Loucy (cell line): ENCODE measurements around the gene DLD.

ENCODE experiments used
- H2AFZ ChIP-seq: fragments of 200-600 bp; sonication (generic); 2 replicates; pipeline ENCODE4 v1.6.0; 2016; ENCODE audit warnings: antibody characterized with exemption, mild to moderate bottlenecking, low read length, moderate library complexity
- H3F3A ChIP-seq: fragments of 200-600 bp; 2 replicates; pipeline ENCODE4 v1.6.0; 2016; ENCODE audit warnings: antibody characterized with exemption, low read depth, mild to moderate bottlenecking
- H3K27me3 ChIP-seq: fragments of 200-600 bp; sonication (generic); 2 replicates; pipeline ENCODE4 v1.6.1; 2014; ENCODE audit warnings: low read length, mild to moderate bottlenecking; ENCODE audit not compliant: insufficient read depth, poor library complexity, severe bottlenecking
- H3K36me3 ChIP-seq: fragments of 200-600 bp; sonication (generic); 2 replicates; pipeline ENCODE4 v1.6.1; 2016; ENCODE audit warnings: low read length; ENCODE audit not compliant: insufficient read depth
- H3K4me1 ChIP-seq: fragments of 200-600 bp; sonication (generic); 2 replicates; pipeline ENCODE4 v1.5.1; 2014; ENCODE audit warnings: low read length, mild to moderate bottlenecking; ENCODE audit not compliant: insufficient read depth, poor library complexity, severe bottlenecking
- H3K4me2 ChIP-seq: fragments of 200-600 bp; sonication (generic); 2 replicates; pipeline ENCODE4 v1.6.0; 2014; ENCODE audit warnings: antibody characterized with exemption, low read length, low read depth, mild to moderate bottlenecking; ENCODE audit not compliant: poor library complexity, severe bottlenecking
- H3K4me3 ChIP-seq: fragments of 200-600 bp; sonication (generic); 2 replicates; pipeline ENCODE4 v1.5.1; 2014; ENCODE audit warnings: low read length, mild to moderate bottlenecking, mixed read lengths; ENCODE audit not compliant: poor library complexity, severe bottlenecking
- H3K79me2 ChIP-seq: fragments of 200-600 bp; sonication (generic); 2 replicates; pipeline ENCODE4 v1.6.1; 2014; ENCODE audit warnings: low read length; ENCODE audit not compliant: insufficient read depth
- H3K9ac ChIP-seq: fragments of 200-600 bp; sonication (generic); 2 replicates; pipeline ENCODE4 v1.6.0; 2014; ENCODE audit warnings: mild to moderate bottlenecking, low read depth, low read length, moderate library complexity; ENCODE audit not compliant: poor library complexity, severe bottlenecking
- H3K9me2 ChIP-seq: fragments of 200-600 bp; sonication (generic); replicated peaks from 2 replicates; pipeline ENCODE4 v1.6.1; 2016; ENCODE audit warnings: low read depth, low read length, mixed read lengths
- H3K9me3 ChIP-seq: fragments of 200-600 bp; sonication (generic); 2 replicates; pipeline ENCODE4 v1.6.1; 2014; ENCODE audit warnings: mild to moderate bottlenecking, antibody characterized with exemption, low read length, low read depth; ENCODE audit not compliant: insufficient read depth
- H4K20me1 ChIP-seq: fragments of 200-600 bp; sonication (generic); 2 replicates; pipeline ENCODE4 v1.6.0; 2014; ENCODE audit warnings: antibody characterized with exemption, low read length, mild to moderate bottlenecking; ENCODE audit not compliant: insufficient read depth, poor library complexity, severe bottlenecking
- EZH2phosphoT487 ChIP-seq: fragments of 200-600 bp; IDR thresholded peaks from 2 replicates; pipeline ENCODE4 v1.6.1; 2018; ENCODE audit warnings: antibody characterized with exemption, mild to moderate bottlenecking, moderate library complexity, borderline replicate concordance
- TF ChIP-seq, protein P1 (sequence below): fragments of 200-600 bp; sonication (generic); conservative IDR thresholded peaks from 2 replicates; pipeline ENCODE4 v1.5.1; 2014; ENCODE audit warnings: mild to moderate bottlenecking, antibody characterized with exemption, low read length

The DLD gene

DNA sequence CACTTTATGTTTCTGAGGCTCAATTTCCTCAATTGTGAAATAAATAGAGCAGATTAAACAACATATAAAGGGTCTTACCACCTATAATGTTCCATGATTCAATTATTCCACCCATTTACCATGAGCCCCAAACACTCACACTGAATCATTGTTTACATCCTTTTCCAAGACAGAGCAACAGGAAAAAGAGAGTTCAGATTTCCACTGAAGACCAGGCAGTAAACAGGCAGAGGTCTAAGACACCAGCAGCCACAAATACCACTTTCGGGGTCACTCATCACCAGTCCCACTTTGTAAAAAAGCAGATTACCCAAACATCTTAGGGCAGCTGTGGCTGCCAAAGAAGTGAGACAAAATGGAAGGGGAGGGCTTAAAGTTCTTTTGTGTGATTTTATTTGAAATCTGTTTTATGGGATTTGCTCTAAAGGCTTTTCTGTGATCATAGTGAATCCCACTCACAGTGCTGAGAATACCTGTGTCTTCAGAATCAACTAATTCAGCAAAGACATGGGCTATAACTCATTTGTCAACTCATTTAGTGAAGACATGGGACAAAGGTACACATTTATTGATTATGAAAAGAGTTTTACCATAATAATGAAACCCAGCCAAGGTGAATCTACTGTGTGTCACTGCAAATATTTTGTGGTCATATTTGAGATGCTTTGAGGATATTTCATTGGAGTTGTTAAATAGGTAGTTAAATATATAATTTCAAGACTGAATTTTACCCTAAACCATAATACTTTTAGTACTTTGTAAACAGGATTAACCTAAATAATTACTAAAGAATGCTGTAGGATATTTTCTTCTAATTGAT is 24.8 kb upstream of the DLD start:
- no peak overlapping the region for H3K4me3 ChIP-seq
- H3K4me2 ChIP-seq, result no peak overlapping the region
- no peak overlapping the region for H3K9ac ChIP-seq
- H3K9me2 ChIP-seq, result no peaks in the 10 kb centered on the region
- H3K36me3 ChIP-seq, result no peaks in the 10 kb centered on the region
- no peaks in the 10 kb centered on the region for H3K27me3 ChIP-seq
- no peaks in the 10 kb centered on the region for H3K4me1 ChIP-seq
- H3K79me2 ChIP-seq, result no peaks in the 10 kb centered on the region
- TF ChIP-seq, protein P1, sequence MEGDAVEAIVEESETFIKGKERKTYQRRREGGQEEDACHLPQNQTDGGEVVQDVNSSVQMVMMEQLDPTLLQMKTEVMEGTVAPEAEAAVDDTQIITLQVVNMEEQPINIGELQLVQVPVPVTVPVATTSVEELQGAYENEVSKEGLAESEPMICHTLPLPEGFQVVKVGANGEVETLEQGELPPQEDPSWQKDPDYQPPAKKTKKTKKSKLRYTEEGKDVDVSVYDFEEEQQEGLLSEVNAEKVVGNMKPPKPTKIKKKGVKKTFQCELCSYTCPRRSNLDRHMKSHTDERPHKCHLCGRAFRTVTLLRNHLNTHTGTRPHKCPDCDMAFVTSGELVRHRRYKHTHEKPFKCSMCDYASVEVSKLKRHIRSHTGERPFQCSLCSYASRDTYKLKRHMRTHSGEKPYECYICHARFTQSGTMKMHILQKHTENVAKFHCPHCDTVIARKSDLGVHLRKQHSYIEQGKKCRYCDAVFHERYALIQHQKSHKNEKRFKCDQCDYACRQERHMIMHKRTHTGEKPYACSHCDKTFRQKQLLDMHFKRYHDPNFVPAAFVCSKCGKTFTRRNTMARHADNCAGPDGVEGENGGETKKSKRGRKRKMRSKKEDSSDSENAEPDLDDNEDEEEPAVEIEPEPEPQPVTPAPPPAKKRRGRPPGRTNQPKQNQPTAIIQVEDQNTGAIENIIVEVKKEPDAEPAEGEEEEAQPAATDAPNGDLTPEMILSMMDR, result no peak
- TF ChIP-seq EZH2phosphoT487, result no peak
- no peaks in the 10 kb centered on the region for H4K20me1 ChIP-seq
- H3F3A ChIP-seq, result no peaks in the 10 kb centered on the region
- no peaks in the 10 kb centered on the region for H3K9me3 ChIP-seq
- no peak overlapping the region for H2AFZ ChIP-seq

DNA sequence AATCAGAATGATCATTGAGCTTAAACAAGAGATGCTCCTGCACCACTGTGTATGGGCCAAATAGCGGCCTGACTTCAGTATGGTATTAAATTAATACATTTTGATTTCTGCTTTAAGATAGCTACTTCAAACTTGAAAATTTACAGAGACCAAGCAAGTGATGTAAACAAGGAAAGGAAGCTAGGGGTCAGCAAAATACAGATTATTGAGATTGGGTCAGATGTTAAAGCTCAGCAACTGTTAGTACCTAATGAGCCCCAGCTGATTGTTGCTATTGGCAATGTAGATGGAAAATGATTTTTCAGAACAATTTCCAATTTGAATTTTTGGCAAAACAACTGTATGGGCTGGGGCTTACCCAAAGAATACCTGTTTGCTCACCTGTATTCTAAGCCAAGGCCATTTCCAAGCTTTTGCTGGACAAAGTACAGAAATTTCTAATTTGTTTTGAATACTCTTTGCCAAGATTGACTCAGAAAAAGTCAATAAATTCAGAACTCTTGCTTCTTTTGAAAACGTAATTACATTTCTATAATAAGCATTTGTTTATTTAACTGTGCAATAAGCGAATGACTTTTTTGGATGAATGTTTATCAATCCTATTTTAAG is 23.0 kb upstream of the DLD start:
- H3K9ac ChIP-seq, result no peak overlapping the region
- no peaks in the 10 kb centered on the region for H3K9me2 ChIP-seq
- H3K4me2 ChIP-seq, result no peak overlapping the region
- H3F3A ChIP-seq, result no peaks in the 10 kb centered on the region
- H3K36me3 ChIP-seq, result no peaks in the 10 kb centered on the region
- H3K4me1 ChIP-seq, result no peaks in the 10 kb centered on the region
- no peaks in the 10 kb centered on the region for H3K27me3 ChIP-seq
- no peak overlapping the region for H2AFZ ChIP-seq
- H3K4me3 ChIP-seq, result no peak overlapping the region
- no peaks in the 10 kb centered on the region for H3K9me3 ChIP-seq
- no peaks in the 10 kb centered on the region for H3K79me2 ChIP-seq
- TF ChIP-seq, protein P1, result no peak
- no peak for TF ChIP-seq EZH2phosphoT487
- no peaks in the 10 kb centered on the region for H4K20me1 ChIP-seq

DNA sequence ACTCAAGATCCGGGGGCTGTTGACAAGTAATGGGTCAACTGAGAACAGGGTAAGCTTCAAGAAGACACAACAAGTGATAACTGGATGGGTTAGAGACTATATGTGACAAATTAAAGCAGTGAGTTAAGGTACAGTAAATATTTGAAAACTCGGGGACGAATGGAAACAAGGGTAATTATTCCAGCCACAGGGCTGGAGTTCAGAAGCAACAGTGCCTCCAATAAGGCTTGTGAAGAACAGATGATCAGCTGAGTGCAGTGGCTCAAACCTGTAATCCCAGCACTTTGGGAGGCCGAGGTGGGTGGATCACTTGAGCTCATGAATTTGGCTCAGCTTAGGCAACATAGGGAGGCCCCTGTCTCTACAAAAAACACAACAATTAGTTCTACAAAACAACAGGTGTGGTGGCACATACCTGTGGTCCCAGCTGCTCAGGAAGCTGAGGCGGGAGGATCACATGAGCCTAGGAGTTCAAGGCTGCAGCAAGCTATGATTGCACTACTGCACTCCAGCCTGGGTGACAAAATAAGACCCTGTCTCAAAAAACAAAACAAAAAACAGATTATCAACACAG is 20.5 kb upstream of the DLD start:
- Histone ChIP-seq H3K4me2 (no peak overlapping the region), H3K36me3 (no peaks in the 10 kb centered on the region), H3F3A (no peaks in the 10 kb centered on the region), H3K79me2 (no peaks in the 10 kb centered on the region), H2AFZ (no peak overlapping the region), H3K9me3 (no peaks in the 10 kb centered on the region), H3K4me3 (no peak overlapping the region), H3K9ac (no peak overlapping the region), H3K4me1 (no peaks in the 10 kb centered on the region), H3K27me3 (no peaks in the 10 kb centered on the region), H4K20me1 (no peaks in the 10 kb centered on the region), H3K9me2 (no peaks in the 10 kb centered on the region)
- no peak for TF ChIP-seq EZH2phosphoT487
- TF ChIP-seq, protein P1, result no peak
